Measurements from ENCODE around the gene CAMKMT. TPM values are rescaled to one million over a fixed set of nuclear protein-coding genes. Genes with fewer than 3 reads are reported as not detected.

The CAMKMT gene
- total and polyA plus RNA-seq, 9 of the 15 experiments (the other 6 are each of a cell fraction or from before 2014, with no cell fraction given), result 1.6 to 15.3 (median 7.4) TPM

DNA sequence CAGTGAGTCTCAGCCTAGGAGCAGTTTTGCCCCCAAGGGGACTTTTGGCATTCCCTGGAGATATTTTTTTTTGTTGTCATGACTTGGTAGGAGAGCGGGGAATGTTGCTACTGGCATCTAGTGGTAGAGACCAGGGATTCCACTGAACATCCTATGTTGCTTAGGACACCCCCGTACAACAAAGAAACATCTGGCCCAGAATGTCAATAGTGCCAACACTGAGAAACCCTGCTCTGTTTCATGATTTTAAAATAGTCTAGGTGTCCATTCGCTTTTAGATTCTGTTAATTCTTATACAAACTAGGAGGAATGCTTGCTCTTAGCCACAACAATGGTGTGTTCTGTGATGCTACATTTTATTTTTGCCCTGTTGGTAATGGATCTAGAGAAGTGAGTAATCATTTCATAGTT, 353.9 kb downstream of the CAMKMT start:
- Histone ChIP-seq H3K9me3 (replicated peaks; ENCODE audit: control insufficient read depth, insufficient read depth, low read depth, low read length) (no peaks in the 10 kb centered on the region), H2AFZ (ENCODE audit: low read depth, low read length) (no peak overlapping the region), H3K4me2 (ENCODE audit: insufficient read depth, low read length) (no peak overlapping the region), H3K9ac (ENCODE audit: insufficient read depth in 1 of 2, low read depth in 2 of 2, low read length in 2 of 2) (no peak overlapping the region), H3K27ac (ENCODE audit: extremely low read depth, low read depth, low read length) (no peak overlapping the region), H3K36me3 (ENCODE audit: control insufficient read depth, insufficient read depth, low read length) (no peaks in the 10 kb centered on the region), H4K20me1 (replicated peaks; ENCODE audit: control insufficient read depth, insufficient read depth, low read length) (no peaks in the 10 kb centered on the region), H3K79me2 (ENCODE audit: control insufficient read depth, insufficient read depth, low read length) (no peaks in the 10 kb centered on the region), H3K4me1 (replicated peaks in 1 of 2; ENCODE audit: control insufficient read depth in 2 of 2, insufficient read depth in 2 of 2, low read length in 2 of 2) (no peaks in the 10 kb centered on the region), H3K27me3 (ENCODE audit: control insufficient read depth in 2 of 2, insufficient read depth in 2 of 2, low read length in 2 of 2) (no peaks in the 10 kb centered on the region), H3K4me3 (no peak overlapping the region), H3K9me1 (ENCODE audit: control insufficient read depth, insufficient read depth, low read length) (no peaks in the 10 kb centered on the region)
- ChIA-PET POLR2A (no interaction called here), CTCF (ENCODE audit: low intra/inter-chr PET ratio) (interaction anchor here (0.6 to 1.4 kb wide), 2 partner anchors 236 kb away, joined by 3 to 9 read pairs; no protein-coding TSS in a partner anchor)
- in situ Hi-C loops (cut with MboI) (no loop called here), intact Hi-C loops (cut with micrococcal nuclease) (loop anchor here (5.0 kb wide), 1 partner anchor 323 kb away; no protein-coding TSS in a partner anchor)
- TF ChIP-seq ZNF384 (IDR thresholded peaks at IDR 0.05; ENCODE audit: low read depth, low read length), result peak; percentile 15; the same call in 1 of the 2 replicates
- no peak for TF ChIP-seq HEY1 (CRISPR knock-in tag; IDR thresholded peaks at IDR 0.05; ENCODE audit: borderline replicate concordance)
- no peak for TF ChIP-seq DIDO1 (tag; IDR thresholded peaks at IDR 0.05; ENCODE audit: low read depth)
- TF ChIP-seq, protein P1, sequence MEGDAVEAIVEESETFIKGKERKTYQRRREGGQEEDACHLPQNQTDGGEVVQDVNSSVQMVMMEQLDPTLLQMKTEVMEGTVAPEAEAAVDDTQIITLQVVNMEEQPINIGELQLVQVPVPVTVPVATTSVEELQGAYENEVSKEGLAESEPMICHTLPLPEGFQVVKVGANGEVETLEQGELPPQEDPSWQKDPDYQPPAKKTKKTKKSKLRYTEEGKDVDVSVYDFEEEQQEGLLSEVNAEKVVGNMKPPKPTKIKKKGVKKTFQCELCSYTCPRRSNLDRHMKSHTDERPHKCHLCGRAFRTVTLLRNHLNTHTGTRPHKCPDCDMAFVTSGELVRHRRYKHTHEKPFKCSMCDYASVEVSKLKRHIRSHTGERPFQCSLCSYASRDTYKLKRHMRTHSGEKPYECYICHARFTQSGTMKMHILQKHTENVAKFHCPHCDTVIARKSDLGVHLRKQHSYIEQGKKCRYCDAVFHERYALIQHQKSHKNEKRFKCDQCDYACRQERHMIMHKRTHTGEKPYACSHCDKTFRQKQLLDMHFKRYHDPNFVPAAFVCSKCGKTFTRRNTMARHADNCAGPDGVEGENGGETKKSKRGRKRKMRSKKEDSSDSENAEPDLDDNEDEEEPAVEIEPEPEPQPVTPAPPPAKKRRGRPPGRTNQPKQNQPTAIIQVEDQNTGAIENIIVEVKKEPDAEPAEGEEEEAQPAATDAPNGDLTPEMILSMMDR (IDR thresholded peaks at IDR 0.05 in 2 of 3, conservative IDR thresholded peaks at IDR 0.05 in 1 of 3; ENCODE audit: insufficient read depth in 2 of 3, low read depth in 1 of 3, low read length in 3 of 3), result peak in 2 of 3 experiments; percentile 10 to 33; a peak in 2 of 6 replicates
- TF ChIP-seq RAD21 (CRISPR knock-in tag; conservative IDR thresholded peaks at IDR 0.05 in 1 of 2, IDR thresholded peaks at IDR 0.05 in 1 of 2), result peak in 1 of 2 experiments; percentile 16; a peak in 1 of 4 replicates
- ATAC-seq, result no peak
- DNase-seq (ENCODE audit: extremely low read depth in 1 of 4, low spot score in 3 of 4), result no peak
- 0% methylated on average over 2 of the region's 3 CpGs for WGBS (ENCODE audit: insufficient coverage, low coverage, missing lambda C conversion rate)
- no TSS peak for BruUV-seq (replicated peaks)
- no peak for FAIRE-seq
